GM23338 (cell line): ENCODE data around the gene CCDC187.

Experiments used
- CREB1 ChIP-seq: fragments of 250-450 bp; sonication (Bioruptor Pico); IDR thresholded peaks from 2 replicates; pipeline ENCODE4 v1.5.0; 2020; ENCODE audit warnings: low read depth, mild to moderate bottlenecking, moderate library complexity
- EZH2 ChIP-seq: fragments of 200-600 bp; sonication (generic); IDR thresholded peaks from one replicate; pipeline ENCODE4 v1.8.0; 2017; ENCODE audit warnings: antibody characterized with exemption, mild to moderate bottlenecking, low read depth; ENCODE audit not compliant: unreplicated experiment
- EZH2phosphoT487 ChIP-seq: fragments of 200-600 bp; sonication (generic); IDR thresholded peaks from one replicate; pipeline ENCODE4 v1.8.1; 2018; ENCODE audit warnings: antibody characterized with exemption; ENCODE audit not compliant: unreplicated experiment
- JUNB ChIP-seq: IDR thresholded peaks from one replicate; pipeline ENCODE4 v1.6.1; 2016; ENCODE audit warnings: antibody characterized with exemption; ENCODE audit not compliant: unreplicated experiment
- NANOG ChIP-seq: IDR thresholded peaks from 2 replicates; pipeline ENCODE4 v1.6.1; 2016; ENCODE audit warnings: antibody characterized with exemption, borderline replicate concordance
- POLR2AphosphoS5 ChIP-seq: IDR thresholded peaks from 2 replicates; pipeline ENCODE4 v1.6.1; 2016; ENCODE audit warnings: antibody characterized with exemption, low read depth
- STAT1 ChIP-seq: IDR thresholded peaks from one replicate; pipeline ENCODE4 v1.6.1; 2016; ENCODE audit warnings: antibody characterized with exemption; ENCODE audit not compliant: unreplicated experiment
- ZNF331 ChIP-seq: fragments of 250-450 bp; sonication (Bioruptor Pico); IDR thresholded peaks from 2 replicates; pipeline ENCODE4 v1.5.0; 2020; ENCODE audit warnings: low read depth, mild to moderate bottlenecking, moderate library complexity
- TF ChIP-seq, protein P1 (sequence below), 2 experiments: fragments of 200-600 bp in 1 of 2; sonication (generic) in 1 of 2; conservative IDR thresholded peaks; 2 replicates each; pipeline versions ENCODE4 v1.5.1 to v1.6.1; 2016 to 2017; ENCODE audit warnings: antibody characterized with exemption in 2 of 2, low read depth in 2 of 2, mild to moderate bottlenecking in 2 of 2, moderate library complexity in 1 of 2
- TF ChIP-seq, protein P2 (sequence below): IDR thresholded peaks from 2 replicates; pipeline ENCODE4 v1.6.1; 2016; ENCODE audit warnings: antibody characterized with exemption
- TF ChIP-seq, protein P3 (sequence below): IDR thresholded peaks from one replicate; pipeline ENCODE4 v1.6.1; 2018; ENCODE audit warnings: antibody characterized with exemption; ENCODE audit not compliant: unreplicated experiment

DNA sequence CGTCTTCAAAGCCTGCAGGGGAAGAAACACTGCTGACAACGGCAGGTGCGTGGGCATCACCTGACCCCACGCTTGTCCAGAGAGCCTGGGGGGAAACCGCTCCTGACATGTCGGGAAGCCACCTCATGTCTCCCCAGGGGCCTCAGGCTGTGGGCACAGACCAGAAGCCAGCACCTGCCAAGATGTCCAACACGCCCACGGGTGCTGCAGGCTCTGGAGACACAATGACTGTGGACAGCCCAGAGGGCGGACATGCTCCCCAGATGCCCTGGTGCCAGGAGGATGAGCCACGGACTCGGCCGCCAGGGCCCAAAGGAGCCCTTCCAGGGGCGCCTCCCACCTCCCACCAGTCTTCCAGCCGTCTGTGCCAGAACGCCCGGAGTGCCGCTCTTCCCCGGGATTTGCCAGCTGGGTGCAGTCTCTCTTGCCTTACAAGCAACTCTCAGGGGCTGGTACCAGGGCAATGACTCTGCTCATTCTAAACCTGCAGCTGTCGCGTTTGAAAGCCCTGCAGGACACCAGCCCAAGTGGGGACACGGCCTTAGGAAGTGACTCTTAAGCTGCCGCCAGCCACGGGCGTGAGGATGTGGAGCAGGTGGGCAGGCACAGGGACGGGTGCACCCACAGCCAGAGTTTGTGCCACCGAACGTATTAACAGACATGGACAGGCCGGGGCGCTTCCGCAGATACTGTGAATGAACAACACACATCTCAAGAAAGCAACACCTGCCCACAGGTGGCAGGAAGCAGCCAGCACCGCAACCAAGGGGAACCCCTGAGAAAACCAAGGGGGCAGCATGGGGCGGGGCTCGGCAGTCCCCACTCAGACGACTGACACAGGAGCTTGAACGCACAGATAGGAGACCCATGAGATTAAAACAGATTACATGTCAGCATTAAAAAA, 92.2 kb downstream of the CCDC187 start:
- TF ChIP-seq, protein P1, sequence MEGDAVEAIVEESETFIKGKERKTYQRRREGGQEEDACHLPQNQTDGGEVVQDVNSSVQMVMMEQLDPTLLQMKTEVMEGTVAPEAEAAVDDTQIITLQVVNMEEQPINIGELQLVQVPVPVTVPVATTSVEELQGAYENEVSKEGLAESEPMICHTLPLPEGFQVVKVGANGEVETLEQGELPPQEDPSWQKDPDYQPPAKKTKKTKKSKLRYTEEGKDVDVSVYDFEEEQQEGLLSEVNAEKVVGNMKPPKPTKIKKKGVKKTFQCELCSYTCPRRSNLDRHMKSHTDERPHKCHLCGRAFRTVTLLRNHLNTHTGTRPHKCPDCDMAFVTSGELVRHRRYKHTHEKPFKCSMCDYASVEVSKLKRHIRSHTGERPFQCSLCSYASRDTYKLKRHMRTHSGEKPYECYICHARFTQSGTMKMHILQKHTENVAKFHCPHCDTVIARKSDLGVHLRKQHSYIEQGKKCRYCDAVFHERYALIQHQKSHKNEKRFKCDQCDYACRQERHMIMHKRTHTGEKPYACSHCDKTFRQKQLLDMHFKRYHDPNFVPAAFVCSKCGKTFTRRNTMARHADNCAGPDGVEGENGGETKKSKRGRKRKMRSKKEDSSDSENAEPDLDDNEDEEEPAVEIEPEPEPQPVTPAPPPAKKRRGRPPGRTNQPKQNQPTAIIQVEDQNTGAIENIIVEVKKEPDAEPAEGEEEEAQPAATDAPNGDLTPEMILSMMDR (conservative IDR thresholded peaks at IDR 0.05; ENCODE audit: low read depth in 2 of 2): no peak
- TF ChIP-seq EZH2 (no peak), POLR2AphosphoS5 (no peak), CREB1 (no peak), NANOG (no peak), EZH2phosphoT487 (no peak), ZNF331 (CRISPR knock-in tag) (no peak), STAT1 (no peak), JUNB (no peak)
- TF ChIP-seq, protein P2, sequence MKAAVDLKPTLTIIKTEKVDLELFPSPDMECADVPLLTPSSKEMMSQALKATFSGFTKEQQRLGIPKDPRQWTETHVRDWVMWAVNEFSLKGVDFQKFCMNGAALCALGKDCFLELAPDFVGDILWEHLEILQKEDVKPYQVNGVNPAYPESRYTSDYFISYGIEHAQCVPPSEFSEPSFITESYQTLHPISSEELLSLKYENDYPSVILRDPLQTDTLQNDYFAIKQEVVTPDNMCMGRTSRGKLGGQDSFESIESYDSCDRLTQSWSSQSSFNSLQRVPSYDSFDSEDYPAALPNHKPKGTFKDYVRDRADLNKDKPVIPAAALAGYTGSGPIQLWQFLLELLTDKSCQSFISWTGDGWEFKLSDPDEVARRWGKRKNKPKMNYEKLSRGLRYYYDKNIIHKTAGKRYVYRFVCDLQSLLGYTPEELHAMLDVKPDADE: no peak
- TF ChIP-seq, protein P3, sequence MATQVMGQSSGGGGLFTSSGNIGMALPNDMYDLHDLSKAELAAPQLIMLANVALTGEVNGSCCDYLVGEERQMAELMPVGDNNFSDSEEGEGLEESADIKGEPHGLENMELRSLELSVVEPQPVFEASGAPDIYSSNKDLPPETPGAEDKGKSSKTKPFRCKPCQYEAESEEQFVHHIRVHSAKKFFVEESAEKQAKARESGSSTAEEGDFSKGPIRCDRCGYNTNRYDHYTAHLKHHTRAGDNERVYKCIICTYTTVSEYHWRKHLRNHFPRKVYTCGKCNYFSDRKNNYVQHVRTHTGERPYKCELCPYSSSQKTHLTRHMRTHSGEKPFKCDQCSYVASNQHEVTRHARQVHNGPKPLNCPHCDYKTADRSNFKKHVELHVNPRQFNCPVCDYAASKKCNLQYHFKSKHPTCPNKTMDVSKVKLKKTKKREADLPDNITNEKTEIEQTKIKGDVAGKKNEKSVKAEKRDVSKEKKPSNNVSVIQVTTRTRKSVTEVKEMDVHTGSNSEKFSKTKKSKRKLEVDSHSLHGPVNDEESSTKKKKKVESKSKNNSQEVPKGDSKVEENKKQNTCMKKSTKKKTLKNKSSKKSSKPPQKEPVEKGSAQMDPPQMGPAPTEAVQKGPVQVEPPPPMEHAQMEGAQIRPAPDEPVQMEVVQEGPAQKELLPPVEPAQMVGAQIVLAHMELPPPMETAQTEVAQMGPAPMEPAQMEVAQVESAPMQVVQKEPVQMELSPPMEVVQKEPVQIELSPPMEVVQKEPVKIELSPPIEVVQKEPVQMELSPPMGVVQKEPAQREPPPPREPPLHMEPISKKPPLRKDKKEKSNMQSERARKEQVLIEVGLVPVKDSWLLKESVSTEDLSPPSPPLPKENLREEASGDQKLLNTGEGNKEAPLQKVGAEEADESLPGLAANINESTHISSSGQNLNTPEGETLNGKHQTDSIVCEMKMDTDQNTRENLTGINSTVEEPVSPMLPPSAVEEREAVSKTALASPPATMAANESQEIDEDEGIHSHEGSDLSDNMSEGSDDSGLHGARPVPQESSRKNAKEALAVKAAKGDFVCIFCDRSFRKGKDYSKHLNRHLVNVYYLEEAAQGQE: no peak
